NCI-H146 treated with DMSO at 0.1 percent for 48 hours (cell line): ENCODE data around the gene LIPT2.

Experiments used
- DNase-seq: peaks from one replicate; lab custom pipeline; 2025; ENCODE audit not compliant: unreplicated experiment; lab: John Stamatoyannopoulos, UW

The LIPT2 gene

DNA sequence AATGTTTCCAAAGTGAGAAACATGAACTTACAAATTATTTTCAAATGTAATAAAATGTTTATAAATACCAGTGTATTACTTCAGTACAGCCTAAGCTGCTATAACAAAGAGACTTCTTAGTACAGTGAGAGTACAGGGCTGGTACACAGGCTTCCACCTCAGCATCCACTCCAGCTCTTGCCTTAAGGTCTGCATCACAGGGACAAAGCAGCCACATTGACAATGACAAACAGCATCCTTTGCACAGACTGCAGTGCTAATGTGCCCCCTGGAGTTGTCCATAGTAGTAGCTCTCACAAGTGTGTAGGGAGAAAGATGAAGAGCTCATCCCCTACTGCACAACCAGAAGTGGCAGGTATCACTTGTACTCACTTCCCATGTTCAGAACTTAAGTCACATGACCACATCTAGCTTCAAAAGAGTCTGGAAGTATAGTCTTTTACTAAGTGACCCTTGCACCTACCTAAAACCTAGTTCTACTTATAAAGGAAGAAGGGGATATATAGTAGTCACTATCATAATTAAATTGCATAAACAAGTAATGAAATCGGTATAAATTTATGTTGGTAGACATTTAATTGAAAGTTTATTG is 10.7 kb upstream of the LIPT2 start:
- DNase-seq, result no peak

DNA sequence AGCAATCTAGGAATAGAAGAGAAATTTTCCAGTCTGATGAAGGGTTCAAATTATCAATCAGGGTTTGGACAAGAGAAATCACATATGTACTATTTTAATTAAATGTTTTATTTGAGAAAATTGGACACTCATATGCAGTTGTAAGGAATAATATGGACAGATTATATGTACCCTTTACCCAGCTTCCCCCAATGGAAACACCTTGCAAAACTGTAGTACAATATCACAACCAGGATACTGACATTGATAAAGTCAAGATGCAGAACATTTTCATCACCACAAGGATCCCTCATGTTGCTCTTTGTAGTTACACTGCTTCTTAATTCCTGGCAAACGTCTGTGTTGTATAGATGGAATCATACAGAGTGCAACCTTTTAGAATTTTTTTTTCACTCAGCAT is 1.4 kb upstream of the LIPT2 start:
- DNase-seq, result no peak

DNA sequence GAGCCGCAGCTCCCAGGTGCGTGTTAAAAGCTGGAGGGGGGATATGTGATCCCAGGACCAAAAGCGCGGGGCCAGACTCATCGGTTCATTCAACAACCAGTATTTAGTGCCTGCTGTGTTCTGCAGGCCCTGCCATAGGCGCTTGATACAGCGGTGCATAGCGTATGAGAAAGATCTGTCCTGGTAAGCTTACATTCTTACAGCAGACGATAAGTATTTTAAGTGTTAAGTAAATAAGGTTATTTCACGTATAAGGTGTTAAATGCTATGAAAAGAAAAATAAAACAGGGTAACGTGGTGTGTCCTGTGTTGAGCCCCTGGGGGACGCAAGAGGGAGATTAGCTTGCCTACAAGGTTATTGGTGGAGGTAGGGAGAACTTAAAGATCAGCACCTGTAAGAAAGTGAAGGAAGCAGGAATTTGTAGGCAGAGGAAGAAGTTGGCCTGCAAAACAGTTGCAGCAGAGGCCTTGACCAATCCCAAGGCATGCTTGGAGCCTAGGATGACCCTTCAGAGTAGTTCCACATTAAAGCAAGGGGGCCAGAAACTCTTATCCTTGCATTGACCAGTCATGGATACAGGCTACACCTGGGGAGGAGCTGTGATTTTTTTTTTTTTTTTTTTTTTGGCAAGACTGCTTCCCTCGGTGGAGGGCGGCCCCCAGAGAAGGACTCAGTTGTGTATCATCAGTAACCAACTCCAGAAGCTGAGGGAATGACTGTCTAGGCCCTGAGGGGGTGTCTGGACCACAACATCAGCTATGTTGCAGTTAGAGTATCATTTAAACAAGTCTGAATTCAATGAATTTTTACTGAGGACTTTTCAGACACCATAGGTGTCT is 487 bp upstream of the LIPT2 start:
- peak; percentile 86 for DNase-seq

DNA sequence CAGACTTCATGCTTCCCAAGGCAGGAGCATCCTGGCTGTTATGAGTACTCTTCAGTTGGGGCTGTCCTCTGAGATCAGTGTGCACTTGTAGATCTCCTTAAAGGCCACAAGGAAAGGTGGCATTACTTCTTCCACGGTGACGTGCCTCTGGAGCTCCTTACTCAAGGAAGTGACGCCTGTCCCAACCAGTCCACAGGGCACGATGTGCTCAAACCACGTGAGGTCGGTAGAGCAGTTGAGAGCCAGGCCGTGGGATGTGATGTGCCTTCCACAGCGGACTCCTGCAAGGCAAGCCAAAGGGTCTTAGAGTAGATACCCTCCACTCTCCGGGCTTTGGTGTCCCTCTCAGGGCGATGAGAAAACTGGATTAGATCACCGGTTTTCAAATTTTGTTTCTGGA is 1.4 kb downstream of the LIPT2 start:
- no peak for DNase-seq

DNA sequence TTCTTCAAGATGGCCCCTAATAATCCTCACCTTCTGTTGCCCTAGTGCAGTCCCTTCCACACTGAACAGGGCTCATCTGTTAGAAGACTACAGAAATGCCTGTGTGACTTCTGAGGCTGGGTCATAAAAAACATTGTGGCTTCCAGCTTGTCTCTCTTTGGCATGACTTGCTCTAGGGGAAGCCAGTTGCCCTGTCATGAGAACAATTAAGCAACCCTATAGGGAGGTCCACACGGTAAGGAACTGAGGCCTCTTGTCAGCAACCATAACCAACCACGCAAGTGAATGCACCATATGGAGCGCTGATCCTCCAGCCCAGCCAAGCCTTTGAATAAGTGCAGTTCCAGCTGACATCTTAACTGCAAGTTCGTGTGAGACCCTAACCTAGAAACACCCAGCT is 2.6 kb downstream of the LIPT2 start:
- no peak for DNase-seq

DNA sequence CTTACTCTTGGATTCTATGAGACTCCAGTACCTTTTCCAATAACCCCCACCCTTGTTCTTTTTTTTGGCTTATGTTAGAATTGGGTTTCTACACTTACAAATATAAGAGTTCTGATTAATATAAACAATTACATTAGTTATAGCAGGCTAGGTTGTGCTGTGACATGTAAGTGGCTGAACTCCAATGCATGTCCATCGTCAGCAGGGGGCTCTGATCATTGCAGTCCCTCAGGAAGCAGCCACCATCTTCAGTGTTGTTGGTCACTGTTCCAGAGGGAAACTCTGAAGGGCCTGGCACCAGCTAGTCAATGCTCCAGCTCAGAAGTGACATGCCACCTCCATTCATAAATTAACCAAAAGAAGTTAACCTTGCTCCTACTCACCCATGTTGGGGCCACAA is 5.6 kb downstream of the LIPT2 start:
- DNase-seq, result no peak

DNA sequence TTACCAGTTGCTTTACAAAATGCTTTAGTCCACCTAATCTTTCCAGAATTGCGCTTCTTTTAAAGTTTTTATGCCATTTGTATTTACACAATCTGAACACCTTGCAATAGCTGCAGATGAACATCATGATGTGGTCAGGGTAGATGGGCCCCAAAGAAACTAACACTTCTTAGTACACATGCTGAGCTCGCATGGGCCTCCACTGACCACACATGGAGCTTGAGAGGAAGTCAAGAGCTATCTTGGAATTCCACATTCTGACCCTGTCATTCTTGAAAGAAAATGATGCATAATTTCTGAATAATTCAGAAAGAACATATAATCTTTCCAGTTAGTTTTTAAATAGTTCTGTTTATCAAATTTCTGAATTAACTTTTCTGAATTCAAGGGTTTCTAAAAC is 7.7 kb downstream of the LIPT2 start:
- DNase-seq, result no peak

DNA sequence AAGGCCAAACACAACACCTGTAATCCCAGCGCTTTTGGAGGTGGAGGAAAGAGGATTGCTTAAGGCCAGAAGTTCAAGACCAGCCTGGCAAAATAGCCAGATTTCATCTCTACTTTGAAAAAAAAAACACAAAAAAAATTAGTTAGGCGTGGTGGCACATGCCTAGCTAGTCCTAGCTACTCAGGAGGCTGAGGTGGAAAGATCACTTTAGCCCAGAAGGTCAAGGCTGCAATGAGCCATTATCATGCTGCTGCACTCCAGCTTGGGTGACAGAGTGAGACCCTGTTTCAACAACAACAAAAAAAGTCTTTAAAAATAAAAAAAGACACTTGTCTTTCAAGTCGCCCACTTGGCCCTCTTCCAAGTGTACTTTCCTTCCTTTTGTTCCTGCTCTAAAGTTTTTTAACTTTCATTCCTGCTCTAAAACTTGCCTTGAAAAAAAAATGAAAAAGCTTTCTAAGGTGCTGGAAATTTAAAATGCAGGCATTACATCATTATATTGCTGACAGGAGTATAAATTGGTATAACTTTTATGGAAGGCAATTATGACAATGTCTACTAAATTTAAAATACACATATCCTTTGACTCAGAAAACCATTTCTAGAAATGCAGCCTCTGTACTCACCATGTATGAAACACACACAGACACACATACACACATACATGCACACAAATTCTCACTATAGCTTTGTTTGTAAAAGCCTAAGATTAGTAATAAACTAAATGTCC is 12.7 kb downstream of the LIPT2 start:
- no peak for DNase-seq

DNA sequence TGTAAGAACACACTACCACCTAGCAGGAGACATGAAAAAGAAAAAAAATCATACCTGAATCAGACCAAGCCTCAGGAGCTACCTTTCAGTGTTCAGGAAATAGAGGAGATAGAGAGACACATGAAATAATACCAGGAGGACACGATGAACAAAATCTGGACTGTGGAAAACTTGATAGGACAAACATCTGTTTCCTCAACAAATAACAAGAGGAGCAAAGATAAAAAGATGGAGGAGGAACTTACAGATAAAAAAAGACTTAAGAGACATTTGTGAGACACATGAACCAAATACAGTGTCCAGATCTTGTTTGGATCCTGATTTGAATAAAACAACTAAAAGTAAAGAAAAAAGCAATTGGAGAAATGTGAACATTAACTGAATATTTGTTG is 13.8 kb downstream of the LIPT2 start:
- no peak for DNase-seq

DNA sequence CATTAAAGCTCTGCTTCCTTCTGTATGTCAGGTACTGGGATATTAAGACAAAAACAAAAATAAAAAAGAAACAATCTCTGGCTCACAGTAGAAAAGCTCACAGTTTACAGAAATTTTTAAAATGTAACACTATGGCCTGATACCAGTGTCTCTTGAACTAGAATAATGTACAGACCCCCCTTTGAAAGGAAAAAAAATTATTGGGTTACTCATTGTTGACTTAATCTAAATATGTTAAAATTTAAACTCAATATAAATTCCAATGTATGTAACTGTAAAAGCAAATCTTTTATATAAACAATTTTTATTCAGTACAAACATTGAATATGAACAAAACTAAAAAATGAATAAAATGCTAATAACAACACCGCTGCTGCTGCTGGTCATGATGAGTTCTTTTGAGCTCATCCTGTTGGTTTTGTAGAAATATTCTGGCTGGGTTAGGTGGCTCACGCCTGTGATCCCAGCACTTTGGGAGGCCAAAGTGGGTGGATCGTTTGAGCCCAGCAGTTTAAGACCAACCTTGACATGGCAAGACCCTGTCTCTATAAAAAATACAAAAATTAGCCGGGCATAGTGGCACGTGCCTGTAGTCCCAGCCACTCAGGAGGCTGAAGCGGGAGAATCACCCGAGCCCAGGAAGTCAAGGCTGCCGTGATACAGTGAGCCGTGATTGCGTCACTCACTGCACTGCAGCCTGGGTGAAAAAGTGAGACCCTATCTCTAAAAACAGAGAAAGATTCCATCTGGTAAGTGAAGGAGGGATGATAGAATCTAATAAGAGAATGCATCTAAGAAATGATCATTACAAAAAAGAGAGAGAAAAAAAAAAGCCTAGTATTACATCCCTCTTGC is 14.4 kb downstream of the LIPT2 start:
- no peak for DNase-seq

DNA sequence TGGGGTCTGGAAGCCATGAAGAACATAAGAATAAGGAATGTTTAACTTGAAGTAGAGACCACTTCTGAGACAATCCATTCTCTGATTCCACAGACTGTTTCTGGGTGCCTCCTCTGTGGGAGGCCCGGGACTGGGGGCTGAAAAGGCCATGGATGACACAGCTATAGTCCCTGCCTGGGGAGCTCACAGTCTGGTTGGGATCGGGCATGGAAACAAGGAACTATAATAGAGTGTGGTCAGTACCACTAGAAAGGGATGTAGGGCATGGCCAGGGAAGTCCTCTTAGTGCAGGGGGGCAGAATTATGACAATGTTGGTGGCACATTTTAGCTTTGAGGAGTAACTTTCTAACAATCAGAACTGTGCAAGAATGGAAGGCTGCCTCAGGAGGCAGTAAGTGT is 17.0 kb downstream of the LIPT2 start:
- DNase-seq, result no peak

DNA sequence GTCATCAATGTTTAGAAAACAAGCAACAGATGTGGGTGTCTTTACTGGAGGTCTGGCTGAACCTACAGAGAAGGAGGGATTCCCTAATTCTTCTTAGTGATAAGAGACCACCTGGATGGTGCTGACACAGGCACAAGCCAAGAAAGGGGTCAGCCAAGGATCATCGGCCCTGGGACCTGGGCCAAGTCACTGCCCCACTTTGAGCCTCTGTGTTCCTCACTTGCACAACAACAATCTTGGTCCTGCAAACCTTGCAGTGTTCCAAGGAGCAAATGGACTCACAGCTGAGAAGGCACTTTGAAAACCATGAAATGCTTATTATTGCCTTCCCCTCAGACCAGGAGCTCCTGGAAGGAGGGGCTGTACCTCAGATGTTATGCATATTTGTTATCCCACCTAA is 19.2 kb downstream of the LIPT2 start:
- DNase-seq, result no peak

DNA sequence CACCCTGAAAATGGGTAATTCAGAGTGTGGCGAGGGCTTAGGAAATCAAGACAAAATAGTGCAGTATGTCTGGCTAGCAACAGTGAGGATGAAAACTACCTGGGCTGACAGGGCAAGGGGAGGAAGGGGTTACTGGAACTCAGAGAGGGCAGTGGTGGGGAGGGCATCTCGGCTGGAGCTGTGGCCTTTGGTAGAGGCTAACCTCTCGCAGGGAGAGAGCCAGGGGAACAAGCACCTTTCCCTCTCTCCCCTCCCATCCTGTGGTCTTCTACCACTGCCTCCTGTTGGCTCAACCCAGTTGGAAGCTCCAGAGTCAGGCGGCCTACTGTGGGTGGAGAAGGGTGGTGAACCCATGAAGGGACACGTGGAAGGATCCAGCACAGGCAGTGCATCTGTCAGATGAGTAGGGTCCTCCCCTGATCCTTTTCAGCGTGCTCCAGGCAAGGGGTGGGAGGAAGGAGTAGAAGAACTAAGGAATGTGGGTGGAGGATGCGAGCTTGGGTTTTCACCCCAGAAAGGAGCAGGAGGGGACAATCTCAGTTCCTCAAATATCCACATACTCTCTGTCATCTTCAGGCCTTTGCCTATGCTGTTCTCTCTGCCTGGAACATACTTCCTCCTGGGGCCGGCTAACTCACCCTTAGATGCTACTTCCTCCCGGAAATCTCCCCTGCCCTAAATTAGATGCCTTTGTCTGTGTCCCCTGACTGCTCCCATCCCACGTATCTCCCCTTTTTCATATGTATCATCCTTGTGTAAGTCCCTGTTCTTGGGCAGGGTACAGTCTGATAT is 19.9 kb downstream of the LIPT2 start:
- no peak for DNase-seq

DNA sequence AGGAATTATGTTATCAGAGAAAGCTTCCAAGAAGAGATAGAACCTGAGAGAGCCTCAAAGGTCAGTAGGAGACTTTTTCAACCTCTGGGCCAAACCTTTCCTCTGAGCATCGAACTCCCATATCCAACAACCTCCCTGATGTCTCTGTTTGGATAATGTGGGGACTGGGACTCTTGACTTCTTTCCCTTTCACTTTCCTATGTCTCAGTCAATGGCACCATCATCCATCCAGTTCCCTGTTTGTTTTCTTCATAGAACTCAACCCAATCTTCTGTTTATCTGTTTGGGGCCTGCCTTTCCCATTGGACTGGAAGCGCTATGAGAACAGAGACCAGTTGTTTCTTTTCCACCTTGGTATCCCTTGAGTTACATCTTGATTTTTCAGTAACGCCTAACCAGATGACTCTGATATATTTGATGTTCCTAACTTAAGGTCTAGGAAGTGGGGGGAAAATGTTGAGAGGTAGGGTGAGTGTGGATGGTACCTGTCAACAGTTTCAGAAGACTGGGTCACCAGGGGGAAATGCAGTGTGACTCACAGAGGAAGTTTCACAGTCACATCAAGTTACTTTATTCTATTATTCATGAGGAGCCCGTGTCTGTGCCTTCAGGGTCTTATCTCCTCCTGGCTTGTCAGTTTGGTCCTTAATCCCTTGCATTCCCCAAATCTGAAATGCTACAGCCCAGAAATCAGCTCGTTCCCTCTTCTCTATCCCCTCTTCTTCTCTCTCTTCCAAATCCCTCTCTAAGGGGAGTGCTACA is 21.7 kb downstream of the LIPT2 start:
- no peak for DNase-seq

DNA sequence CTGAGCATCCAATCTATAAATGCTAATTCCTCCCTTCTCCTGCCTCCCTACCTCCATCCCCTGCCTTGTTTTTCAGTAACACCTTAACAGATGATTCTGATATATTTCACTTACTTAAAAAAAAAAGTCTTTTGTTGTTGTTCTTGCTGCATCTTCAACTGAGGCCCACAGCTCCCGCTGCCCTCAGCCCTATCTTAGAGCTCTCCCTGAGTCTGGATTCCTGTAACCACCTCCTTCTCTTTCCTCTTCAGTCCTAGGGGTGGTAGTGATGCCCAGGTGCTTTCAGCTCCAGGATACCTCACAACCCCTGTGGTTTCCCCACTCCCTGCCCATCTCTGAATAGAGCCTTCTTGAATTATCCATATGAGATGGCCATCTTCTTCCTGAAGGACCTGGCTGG is 22.5 kb downstream of the LIPT2 start:
- no peak for DNase-seq

DNA sequence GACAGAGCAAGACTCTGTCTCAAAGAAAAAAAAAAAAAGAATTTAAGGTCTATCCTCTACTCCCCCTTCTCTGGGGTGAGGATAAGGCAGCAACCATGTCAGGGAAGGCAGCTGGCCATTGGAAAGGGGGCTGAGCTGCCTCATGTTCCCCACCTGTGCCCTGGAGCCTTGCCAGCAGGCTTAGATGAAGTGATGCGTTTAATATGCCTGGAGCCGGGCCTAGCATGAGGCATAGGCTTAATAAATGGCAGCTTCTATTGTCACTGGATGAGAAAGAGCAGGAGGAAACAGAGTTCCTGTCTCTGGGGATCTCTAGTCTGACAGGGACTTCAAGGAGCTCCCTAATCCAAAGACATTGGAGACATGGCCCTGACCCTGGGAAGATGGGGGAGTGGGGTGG is 23.0 kb downstream of the LIPT2 start:
- DNase-seq, result no peak

DNA sequence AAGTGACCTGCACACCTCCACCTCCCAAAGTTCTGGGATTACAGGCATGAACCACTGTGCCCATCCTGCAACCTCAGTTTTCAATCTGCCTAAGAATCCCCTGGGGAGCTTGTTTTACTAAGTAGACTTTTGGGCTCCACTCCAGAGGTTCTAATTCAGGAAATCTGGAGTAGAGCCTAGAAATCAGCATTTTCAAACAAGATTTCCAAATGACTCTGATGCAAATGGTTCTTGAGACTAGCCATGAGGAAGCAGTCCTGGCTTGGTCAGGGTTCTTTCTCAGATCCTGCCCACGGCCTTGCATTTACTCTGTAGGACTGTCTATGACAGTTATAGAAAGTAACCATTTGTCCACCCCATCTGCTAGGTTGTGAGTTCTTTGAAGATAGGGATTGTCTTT is 24.6 kb downstream of the LIPT2 start:
- no peak for DNase-seq

DNA sequence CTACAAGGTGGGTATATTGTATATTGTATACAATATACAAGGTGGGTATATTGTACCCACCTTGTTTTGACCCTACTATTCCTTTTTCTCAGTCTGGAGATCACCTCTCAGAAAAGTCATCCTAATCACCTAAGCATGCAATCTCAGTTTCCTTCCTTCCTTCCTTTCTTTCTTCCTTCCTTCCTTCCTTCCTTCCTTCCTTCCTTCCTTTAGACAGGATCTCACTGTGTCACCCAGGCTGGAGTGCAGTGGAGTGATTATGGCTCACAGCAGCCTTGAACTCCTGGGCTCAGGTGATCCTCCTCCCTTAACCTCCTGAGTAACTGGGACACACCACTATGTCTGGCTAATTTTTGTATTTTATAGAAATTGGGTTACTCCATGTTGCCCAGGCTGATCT is 25.0 kb downstream of the LIPT2 start:
- DNase-seq, result no peak

DNA sequence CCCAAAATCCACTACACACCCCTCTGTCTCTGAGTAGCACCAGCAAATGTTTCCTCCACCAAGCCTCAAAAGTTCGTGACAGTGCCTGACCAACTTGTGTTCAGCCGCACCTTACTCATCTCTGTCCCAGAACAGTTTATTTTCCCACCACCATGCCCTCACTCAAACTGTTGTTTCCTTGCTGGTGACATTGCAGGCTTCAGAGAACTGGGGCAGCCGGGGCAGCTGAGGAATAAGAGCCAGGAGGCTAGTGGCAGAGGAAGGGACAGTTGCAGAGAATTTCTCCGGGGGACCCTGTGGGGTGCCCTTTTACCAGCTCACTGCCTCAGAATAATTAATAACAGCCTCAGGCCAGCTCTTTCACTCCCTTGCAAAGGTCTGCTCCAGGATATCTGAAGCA is 25.5 kb downstream of the LIPT2 start:
- no peak for DNase-seq
